KMS-11 (cell line): ENCODE results near the gene CTCFL.

Experiments
- H2AFZ ChIP-seq: fragments of 200-600 bp; sonication (generic); 2 replicates; pipeline ENCODE4 v1.6.1; 2016; ENCODE audit warnings: antibody characterized with exemption, mixed run types, low read depth
- H3K27ac ChIP-seq: fragments of 200-600 bp; sonication (generic); 2 replicates; pipeline ENCODE4 v1.6.1; 2016; ENCODE audit warnings: mild to moderate bottlenecking, mixed run types
- H3K27me3 ChIP-seq: fragments of 200-600 bp; sonication (generic); 2 replicates; pipeline ENCODE4 v1.6.1; 2017; ENCODE audit warnings: mild to moderate bottlenecking, low read depth, mixed run types, moderate library complexity; ENCODE audit not compliant: insufficient read depth
- H3K36me3 ChIP-seq: fragments of 200-600 bp; sonication (generic); 2 replicates; pipeline ENCODE4 v1.6.1; 2017; ENCODE audit warnings: mild to moderate bottlenecking, mixed run types; ENCODE audit not compliant: insufficient read depth
- H3K4me1 ChIP-seq: fragments of 200-600 bp; sonication (generic); 2 replicates; pipeline ENCODE4 v1.6.1; 2016; ENCODE audit warnings: mild to moderate bottlenecking, low read depth, mixed run types; ENCODE audit not compliant: poor library complexity, severe bottlenecking
- H3K4me2 ChIP-seq: fragments of 200-600 bp; sonication (generic); 2 replicates; pipeline ENCODE4 v1.7.0; 2016; ENCODE audit warnings: mild to moderate bottlenecking, mixed run types
- H3K4me3 ChIP-seq: fragments of 200-600 bp; sonication (generic); IDR thresholded peaks from 2 replicates; pipeline ENCODE4 v1.6.1; 2017; ENCODE audit warnings: low read depth, low read length, mixed read lengths; ENCODE audit not compliant: insufficient read depth
- H3K79me2 ChIP-seq: fragments of 200-600 bp; sonication (generic); 2 replicates; pipeline ENCODE4 v1.6.1; 2016; ENCODE audit warnings: low read depth, mixed run types; ENCODE audit not compliant: insufficient read depth
- H3K9ac ChIP-seq: fragments of 200-600 bp; sonication (generic); 2 replicates; pipeline ENCODE4 v1.6.1; 2016; ENCODE audit warnings: mild to moderate bottlenecking, mixed run types
- H4K20me1 ChIP-seq: fragments of 200-600 bp; sonication (generic); 2 replicates; pipeline ENCODE4 v1.6.1; 2016; ENCODE audit warnings: mild to moderate bottlenecking, mixed run types; ENCODE audit not compliant: insufficient read depth
- CTCF ChIP-seq: fragments of 200-600 bp; sonication (generic); conservative IDR thresholded peaks from 2 replicates; pipeline ENCODE4 v1.6.1; 2017; ENCODE audit warnings: low read depth, mild to moderate bottlenecking, antibody characterized with exemption, low read length, moderate library complexity, mixed read lengths

CTCFL gene

GRCh38 chr20:57560554-57561355 is 35.8 kb upstream of the CTCFL start, which contains the start of gene PCK1:
Gene PCK1, plus strand, starts transcription at chr20:57561110. Its CDS starts 302 bp downstream, at chr20:57561412.
- H3K27me3 ChIP-seq = peaks cover 99% of the 10 kb centered on the region
- no peak for TF ChIP-seq CTCF
- H3K27ac ChIP-seq = no peak within 1 kb of the TSS
- H3K36me3 ChIP-seq = no peaks in the 10 kb centered on the region
- no peaks in the 10 kb centered on the region for H3K79me2 ChIP-seq
- H2AFZ ChIP-seq = no peak within 1 kb of the TSS
- no peak within 1 kb of the TSS for H3K4me3 ChIP-seq
- H3K4me2 ChIP-seq = no peak within 1 kb of the TSS
- H3K9ac ChIP-seq = no peak within 1 kb of the TSS
- H4K20me1 ChIP-seq = no peaks in the 10 kb centered on the region
- H3K4me1 ChIP-seq = no peaks in the 10 kb centered on the region

DNA sequence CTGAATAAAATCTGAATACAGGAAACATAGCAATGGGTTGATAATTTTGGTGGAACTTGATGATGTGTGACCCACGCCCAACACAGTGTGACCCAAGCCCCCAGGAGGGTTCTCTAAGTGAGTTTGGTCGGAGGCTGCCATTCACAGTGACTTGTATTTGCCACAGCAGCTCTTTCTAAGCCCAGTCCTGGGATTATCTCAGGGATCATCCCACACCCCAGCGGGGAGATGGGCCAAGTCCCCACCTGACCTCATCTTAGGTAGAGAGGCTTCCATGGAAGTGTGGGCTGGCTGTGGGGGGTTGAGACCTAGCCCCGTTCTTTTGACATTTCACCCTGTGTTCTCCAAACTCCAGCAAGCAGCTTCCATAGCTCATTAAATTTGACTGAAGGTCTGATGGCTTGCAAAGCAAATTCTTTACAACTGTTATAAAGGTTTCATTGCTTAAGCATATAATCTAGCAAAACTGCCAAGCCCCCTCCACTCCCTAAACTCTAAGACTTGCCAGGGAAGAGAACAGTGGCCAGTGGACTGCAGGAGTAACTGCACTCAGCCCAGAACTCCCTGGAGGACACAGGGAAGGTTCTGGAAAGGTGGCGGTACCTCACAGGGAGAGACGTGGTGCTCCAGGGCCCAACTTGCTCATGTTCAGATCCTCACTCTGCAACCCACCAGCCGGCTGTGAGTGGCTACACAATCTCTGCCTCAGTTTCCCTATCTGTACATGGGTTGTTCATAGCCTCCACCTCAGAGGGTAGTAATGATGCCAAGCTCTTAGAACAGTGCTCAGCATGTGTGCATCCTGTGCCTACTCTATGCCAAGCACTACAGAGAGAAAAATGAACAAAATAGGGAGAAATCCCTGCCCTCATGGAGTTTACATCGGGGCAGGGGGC is 35.0 kb upstream of the CTCFL start:
- no peak overlapping the region for H2AFZ ChIP-seq
- H3K36me3 ChIP-seq = no peaks in the 10 kb centered on the region
- no peaks in the 10 kb centered on the region for H4K20me1 ChIP-seq
- no peak overlapping the region for H3K4me2 ChIP-seq
- H3K27ac ChIP-seq = no peak overlapping the region
- peaks cover 100% of the 10 kb centered on the region for H3K27me3 ChIP-seq
- TF ChIP-seq CTCF = no peak
- no peaks in the 10 kb centered on the region for H3K4me1 ChIP-seq
- H3K9ac ChIP-seq = no peak overlapping the region
- no peak overlapping the region for H3K4me3 ChIP-seq
- H3K79me2 ChIP-seq = no peaks in the 10 kb centered on the region

DNA sequence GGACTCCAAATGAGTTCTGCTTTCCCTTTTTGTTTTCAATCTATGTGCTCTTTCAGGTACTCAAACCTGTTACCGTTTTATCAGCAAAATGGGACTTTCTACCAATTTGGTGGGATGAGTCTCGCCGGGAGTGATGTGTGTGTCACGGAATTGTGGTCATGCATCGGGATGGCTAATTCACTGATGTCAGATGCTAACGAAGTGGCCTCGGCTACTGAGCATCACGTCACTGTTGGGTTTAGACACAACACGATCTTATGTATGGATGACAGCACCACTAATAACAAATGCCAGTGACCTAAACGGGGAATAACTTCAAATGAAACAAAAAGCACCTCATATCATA is 34.3 kb upstream of the CTCFL start:
- TF ChIP-seq CTCF = no peak
- H3K36me3 ChIP-seq = no peaks in the 10 kb centered on the region
- H3K27ac ChIP-seq = no peak overlapping the region
- no peaks in the 10 kb centered on the region for H3K4me1 ChIP-seq
- peaks cover 100% of the 10 kb centered on the region for H3K27me3 ChIP-seq
- H4K20me1 ChIP-seq = no peaks in the 10 kb centered on the region
- no peak overlapping the region for H3K9ac ChIP-seq
- no peaks in the 10 kb centered on the region for H3K79me2 ChIP-seq
- H2AFZ ChIP-seq = no peak overlapping the region
- no peak overlapping the region for H3K4me2 ChIP-seq
- H3K4me3 ChIP-seq = no peak overlapping the region

DNA sequence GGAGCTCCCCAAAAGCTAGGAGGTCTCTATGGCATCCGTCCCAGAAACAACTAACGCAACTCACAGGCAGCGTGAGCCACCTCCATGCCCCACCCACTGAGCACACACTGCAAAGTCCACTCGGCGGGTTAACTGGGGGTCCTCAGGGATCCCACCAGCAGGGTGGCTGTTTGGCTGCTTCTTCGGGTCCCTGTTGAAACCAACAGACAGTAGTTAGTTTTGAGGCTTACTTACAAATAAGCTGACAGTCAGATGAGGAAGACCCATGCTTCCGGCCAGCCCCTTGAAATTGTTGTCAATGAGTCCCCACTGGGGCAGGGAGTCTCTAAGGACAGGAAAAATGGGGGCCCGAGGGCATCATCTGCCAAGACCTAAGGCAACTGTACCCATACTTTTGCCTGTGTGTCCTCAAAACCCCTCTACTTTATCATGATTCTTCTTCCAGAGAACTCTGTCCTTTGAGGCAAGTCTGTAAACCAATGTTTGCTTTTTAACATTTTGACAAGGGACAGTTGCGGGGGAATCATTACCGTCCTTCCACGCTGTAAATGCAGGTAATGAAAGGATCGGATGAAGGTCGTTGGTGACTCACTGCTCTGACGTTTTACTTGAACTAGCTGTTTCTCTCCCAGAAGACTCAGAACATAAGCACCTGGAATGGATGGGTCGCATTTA is 33.8 kb upstream of the CTCFL start:
- TF ChIP-seq CTCF = no peak
- Histone ChIP-seq H4K20me1 (no peaks in the 10 kb centered on the region), H2AFZ (no peak overlapping the region), H3K36me3 (no peaks in the 10 kb centered on the region), H3K27me3 (peaks cover 100% of the 10 kb centered on the region), H3K4me3 (no peak overlapping the region), H3K4me1 (no peaks in the 10 kb centered on the region), H3K9ac (no peak overlapping the region), H3K27ac (no peak overlapping the region), H3K79me2 (no peaks in the 10 kb centered on the region), H3K4me2 (no peak overlapping the region)
